SK-N-SH treated with all-trans-retinoic acid at 6 μM for 48 hours (cell line): Measurements from ENCODE around the gene SMAD6.

Experiments used
- ARNTL ChIP-seq: fragments of 450-650 bp; formaldehyde crosslinking; IDR thresholded peaks from 2 replicates; pipeline ENCODE4 v1.5.0; 2020; ENCODE audit warnings: low read depth, mild to moderate bottlenecking, moderate library complexity, borderline replicate concordance
- BACH2 ChIP-seq: fragments of 250-450 bp; sonication (Bioruptor Pico); IDR thresholded peaks from 2 replicates; pipeline ENCODE4 v1.9.0; 2021; ENCODE audit warnings: mild to moderate bottlenecking, borderline replicate concordance
- ISL1 ChIP-seq: fragments of 250-450 bp; sonication (Bioruptor Pico); IDR thresholded peaks from 2 replicates; pipeline ENCODE4 v2.1.2; 2022; ENCODE audit warnings: mild to moderate bottlenecking, moderate library complexity
- OSR1 ChIP-seq: fragments of 250-450 bp; sonication (Bioruptor Pico); IDR thresholded peaks from 2 replicates; pipeline ENCODE4 v1.8.0; 2022; ENCODE audit warnings: moderate library complexity, mild to moderate bottlenecking, inconsistent platforms
- POU6F1 ChIP-seq: fragments of 250-450 bp; sonication (Bioruptor Pico); IDR thresholded peaks from 2 replicates; pipeline ENCODE4 v1.8.0; 2021; ENCODE audit warnings: low read depth, mild to moderate bottlenecking, moderate library complexity, borderline replicate concordance
- RARB ChIP-seq: fragments of 250-450 bp; sonication (Bioruptor Pico); IDR thresholded peaks from 2 replicates; pipeline ENCODE4 v1.8.0; 2021; ENCODE audit warnings: mild to moderate bottlenecking, moderate library complexity
- TCF4 ChIP-seq: fragments of 250-450 bp; sonication (Bioruptor Pico); IDR thresholded peaks from 2 replicates; pipeline ENCODE4 v1.8.0; 2021; ENCODE audit warnings: mild to moderate bottlenecking, moderate library complexity, borderline replicate concordance
- TOX ChIP-seq: fragments of 250-450 bp; sonication (Bioruptor Pico); IDR thresholded peaks from 2 replicates; pipeline ENCODE4 v1.8.0; 2021; ENCODE audit warnings: mild to moderate bottlenecking, moderate library complexity, borderline replicate concordance
- ZC3H10 ChIP-seq: fragments of 250-450 bp; sonication (Bioruptor Pico); IDR thresholded peaks from 2 replicates; pipeline ENCODE4 v1.5.1; 2021; ENCODE audit warnings: mild to moderate bottlenecking, moderate library complexity
- ZFP3 ChIP-seq: fragments of 250-450 bp; sonication (Bioruptor Pico); IDR thresholded peaks from 2 replicates; pipeline ENCODE4 v1.5.0; 2020; ENCODE audit warnings: mild to moderate bottlenecking, moderate library complexity
- ZFP30 ChIP-seq: fragments of 450-650 bp; formaldehyde crosslinking; IDR thresholded peaks from 2 replicates; pipeline ENCODE4 v1.5.0; 2022; ENCODE audit warnings: mild to moderate bottlenecking, moderate library complexity
- ZNF8 ChIP-seq: fragments of 450-650 bp; formaldehyde crosslinking; IDR thresholded peaks from 2 replicates; pipeline ENCODE4 v1.5.0; 2020; ENCODE audit warnings: mild to moderate bottlenecking, moderate library complexity
- TF ChIP-seq, protein P1 (sequence below): fragments of 250-450 bp; sonication (Bioruptor Pico); IDR thresholded peaks from 2 replicates; pipeline ENCODE4 v1.8.0; 2020; ENCODE audit warnings: mild to moderate bottlenecking, moderate library complexity, borderline replicate concordance
- TF ChIP-seq, protein P2 (sequence below): fragments of 250-450 bp; sonication (Bioruptor Pico); IDR thresholded peaks from 2 replicates; pipeline ENCODE4 v1.5.1; 2020; ENCODE audit warnings: low read depth, mild to moderate bottlenecking, moderate library complexity

DNA sequence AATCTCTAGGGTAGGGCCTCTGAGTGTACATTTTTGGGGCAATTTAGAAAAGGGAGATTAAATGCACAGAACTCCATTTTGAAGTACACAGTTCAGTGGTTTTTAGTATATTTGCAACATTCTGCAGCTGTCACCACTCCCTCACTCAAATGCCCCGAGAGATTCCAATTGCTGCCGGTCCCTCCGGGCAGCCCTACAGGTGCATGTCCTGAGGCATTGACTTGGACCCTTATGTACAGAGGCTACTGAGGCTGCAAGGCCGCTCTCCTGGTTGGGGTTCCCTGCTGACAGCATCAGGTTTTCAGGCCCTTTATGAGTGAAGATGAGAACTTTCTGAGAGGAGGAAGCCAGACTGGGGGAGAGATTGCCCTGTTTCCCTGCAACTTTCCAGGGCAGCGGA lies 39.6 kb downstream of the SMAD6 start:
- TF ChIP-seq POU6F1 (CRISPR knock-in tag) (no peak), OSR1 (no peak), ZFP30 (CRISPR knock-in tag) (no peak), BACH2 (CRISPR knock-in tag) (no peak), ARNTL (CRISPR knock-in tag) (no peak), TOX (no peak), ZC3H10 (CRISPR knock-in tag) (no peak), ZNF8 (CRISPR knock-in tag) (no peak), RARB (CRISPR knock-in tag) (no peak), ISL1 (CRISPR knock-in tag) (no peak), TCF4 (CRISPR knock-in tag) (no peak), ZFP3 (CRISPR knock-in tag) (no peak)
- TF ChIP-seq, protein P1, sequence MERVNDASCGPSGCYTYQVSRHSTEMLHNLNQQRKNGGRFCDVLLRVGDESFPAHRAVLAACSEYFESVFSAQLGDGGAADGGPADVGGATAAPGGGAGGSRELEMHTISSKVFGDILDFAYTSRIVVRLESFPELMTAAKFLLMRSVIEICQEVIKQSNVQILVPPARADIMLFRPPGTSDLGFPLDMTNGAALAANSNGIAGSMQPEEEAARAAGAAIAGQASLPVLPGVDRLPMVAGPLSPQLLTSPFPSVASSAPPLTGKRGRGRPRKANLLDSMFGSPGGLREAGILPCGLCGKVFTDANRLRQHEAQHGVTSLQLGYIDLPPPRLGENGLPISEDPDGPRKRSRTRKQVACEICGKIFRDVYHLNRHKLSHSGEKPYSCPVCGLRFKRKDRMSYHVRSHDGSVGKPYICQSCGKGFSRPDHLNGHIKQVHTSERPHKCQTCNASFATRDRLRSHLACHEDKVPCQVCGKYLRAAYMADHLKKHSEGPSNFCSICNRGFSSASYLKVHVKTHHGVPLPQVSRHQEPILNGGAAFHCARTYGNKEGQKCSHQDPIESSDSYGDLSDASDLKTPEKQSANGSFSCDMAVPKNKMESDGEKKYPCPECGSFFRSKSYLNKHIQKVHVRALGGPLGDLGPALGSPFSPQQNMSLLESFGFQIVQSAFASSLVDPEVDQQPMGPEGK (CRISPR knock-in tag) = no peak
- TF ChIP-seq, protein P2, sequence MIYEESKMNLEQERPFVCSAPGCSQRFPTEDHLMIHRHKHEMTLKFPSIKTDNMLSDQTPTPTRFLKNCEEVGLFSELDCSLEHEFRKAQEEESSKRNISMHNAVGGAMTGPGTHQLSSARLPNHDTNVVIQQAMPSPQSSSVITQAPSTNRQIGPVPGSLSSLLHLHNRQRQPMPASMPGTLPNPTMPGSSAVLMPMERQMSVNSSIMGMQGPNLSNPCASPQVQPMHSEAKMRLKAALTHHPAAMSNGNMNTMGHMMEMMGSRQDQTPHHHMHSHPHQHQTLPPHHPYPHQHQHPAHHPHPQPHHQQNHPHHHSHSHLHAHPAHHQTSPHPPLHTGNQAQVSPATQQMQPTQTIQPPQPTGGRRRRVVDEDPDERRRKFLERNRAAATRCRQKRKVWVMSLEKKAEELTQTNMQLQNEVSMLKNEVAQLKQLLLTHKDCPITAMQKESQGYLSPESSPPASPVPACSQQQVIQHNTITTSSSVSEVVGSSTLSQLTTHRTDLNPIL (CRISPR knock-in tag) = no peak
